ENCODE data around the gene PKDCC.

The PKDCC gene

GRCh38 chr2:42107249-42108042, 59.6 kb downstream of the PKDCC start:
- DNase-seq (ENCODE audit: low read depth), result no peak
